IMR-90 (cell line): ENCODE measurements around the gene HOXD9.

ENCODE experiments used
- BHLHE40 ChIP-seq: fragments of 150-350 bp; IDR thresholded peaks from 2 replicates; pipeline ENCODE4 v1.6.1; 2016; ENCODE audit warnings: mild to moderate bottlenecking, low read depth, low read length
- CEBPB ChIP-seq: IDR thresholded peaks from 2 replicates; pipeline ENCODE4 v1.6.1; 2012; ENCODE audit warnings: low read depth, low read length, improper control_type of control experiment
- CTCF ChIP-seq: conservative IDR thresholded peaks from 2 replicates; pipeline ENCODE4 v1.5.1; 2012; ENCODE audit warnings: mild to moderate bottlenecking, low read depth, low read length, improper control_type of control experiment
- ELK1 ChIP-seq: fragments of 150-350 bp; IDR thresholded peaks from 2 replicates; pipeline ENCODE4 v1.6.1; 2016; ENCODE audit warnings: low read depth, mild to moderate bottlenecking, low read length, moderate library complexity, borderline replicate concordance
- FOS ChIP-seq: fragments of 150-350 bp; IDR thresholded peaks from 2 replicates; pipeline ENCODE4 v1.6.1; 2016; ENCODE audit warnings: low read depth, low read length
- MAZ ChIP-seq: IDR thresholded peaks from 2 replicates; pipeline ENCODE4 v1.6.1; 2012; ENCODE audit warnings: low read depth, mild to moderate bottlenecking, low read length, improper control_type of control experiment, moderate library complexity, borderline replicate concordance
- MXI1 ChIP-seq: IDR thresholded peaks from 2 replicates; pipeline ENCODE4 v1.6.1; 2012; ENCODE audit warnings: low read depth, mild to moderate bottlenecking, low read length, moderate library complexity, borderline replicate concordance
- POLR2A ChIP-seq: IDR thresholded peaks from 2 replicates; pipeline ENCODE4 v1.6.1; 2012; ENCODE audit warnings: mild to moderate bottlenecking, low read depth, low read length
- RAD21 ChIP-seq: IDR thresholded peaks from 2 replicates; pipeline ENCODE4 v1.6.1; 2012; ENCODE audit warnings: low read length, improper control_type of control experiment
- SMC3 ChIP-seq: fragments of 150-350 bp; IDR thresholded peaks from 2 replicates; pipeline ENCODE4 v1.6.1; 2016; ENCODE audit warnings: low read depth, mild to moderate bottlenecking, antibody characterized with exemption, low read length, moderate library complexity

GRCh38 chr2:176109192-176109901, 13.2 kb upstream of the HOXD9 start:
- TF ChIP-seq CTCF (no peak), MAZ (no peak), BHLHE40 (no peak), SMC3 (no peak), POLR2A (no peak), RAD21 (no peak), CEBPB (no peak), FOS (no peak), MXI1 (no peak), ELK1 (no peak)
